Neural cell (in vitro differentiated cells): ENCODE data around the gene DBP. TPM values are rescaled to one million over a fixed set of nuclear protein-coding genes. Genes with fewer than 3 reads are reported as not detected.

ENCODE experiments used
- H2AFZ ChIP-seq: fragments of 200-600, 300-800 bp; sonication (generic), shearing (Covaris generic); 2 replicates; pipeline ENCODE4 v1.6.0; 2014; ENCODE audit warnings: low read depth, mild to moderate bottlenecking, antibody characterized with exemption, low read length, moderate library complexity
- H3F3A ChIP-seq: fragments of 200-600 bp; shearing (Covaris generic); 2 replicates; pipeline ENCODE4 v1.6.1; 2016; ENCODE audit warnings: mild to moderate bottlenecking, moderate library complexity, mixed read lengths, antibody characterized with exemption, low read length; ENCODE audit not compliant: insufficient read depth, poor library complexity, severe bottlenecking
- H3K27ac ChIP-seq: fragments of 200-600, 300-800 bp; sonication (generic), shearing (Covaris generic); 2 replicates; pipeline ENCODE4 v1.5.1; 2014; ENCODE audit warnings: mild to moderate bottlenecking, low read length, moderate library complexity
- H3K27me3 ChIP-seq: fragments of 300-800, 200-600 bp; sonication (generic), shearing (Covaris generic); 2 replicates; pipeline ENCODE4 v1.6.0; 2014; ENCODE audit warnings: mild to moderate bottlenecking, low read depth, low read length, moderate library complexity; ENCODE audit not compliant: insufficient read depth
- H3K36me3 ChIP-seq: fragments of 300-800, 200-600 bp; sonication (generic), shearing (Covaris generic); 2 replicates; pipeline ENCODE4 v1.5.1; 2014; ENCODE audit warnings: mild to moderate bottlenecking, antibody characterized with exemption, low read length, moderate library complexity; ENCODE audit not compliant: insufficient read depth
- H3K4me2 ChIP-seq: fragments of 300-800, 200-600 bp; sonication (generic), shearing (Covaris generic); 2 replicates; pipeline ENCODE4 v1.6.0; 2014; ENCODE audit warnings: mild to moderate bottlenecking, low read length
- H3K4me3 ChIP-seq: fragments of 300-800, 200-600 bp; sonication (generic), shearing (Covaris generic); 2 replicates; pipeline ENCODE4 v1.5.1; 2014; ENCODE audit warnings: mild to moderate bottlenecking, low read length, moderate library complexity
- H3K79me2 ChIP-seq: fragments of 200-600 bp; shearing (Covaris generic); replicated peaks from 2 replicates; pipeline ENCODE4 v1.6.0; 2014; ENCODE audit warnings: mild to moderate bottlenecking, low read length, moderate library complexity; ENCODE audit not compliant: insufficient read depth
- H3K9ac ChIP-seq: fragments of 300-800, 200-600 bp; sonication (generic), shearing (Covaris generic); 2 replicates; pipeline ENCODE4 v1.6.1; 2016; ENCODE audit warnings: mild to moderate bottlenecking, low read length, mixed read lengths
- H3K9me2 ChIP-seq: fragments of 200-600 bp; shearing (Covaris generic); 2 replicates; pipeline ENCODE4 v1.6.1; 2016; ENCODE audit warnings: mild to moderate bottlenecking, low read length, mixed read lengths; ENCODE audit not compliant: insufficient read depth
- H3K9me3 ChIP-seq: fragments of 200-600, 300-800 bp; sonication (generic), shearing (Covaris generic); 2 replicates; pipeline ENCODE4 v1.6.1; 2016; ENCODE audit warnings: mild to moderate bottlenecking, mixed run types, low read length, moderate library complexity, mixed read lengths
- H4K20me1 ChIP-seq: fragments of 200-600 bp; shearing (Covaris generic); 2 replicates; pipeline ENCODE4 v1.6.1; 2016; ENCODE audit warnings: mild to moderate bottlenecking, mixed run types; ENCODE audit not compliant: insufficient read depth
- EP300 ChIP-seq: fragments of 450-650 bp; conservative IDR thresholded peaks from 2 replicates; pipeline ENCODE4 v1.6.1; 2014; ENCODE audit warnings: antibody characterized with exemption, mild to moderate bottlenecking, moderate library complexity; ENCODE audit not compliant: poor library complexity, severe bottlenecking
- EZH2 ChIP-seq: fragments of 200-600, 300-800 bp; shearing (Covaris generic), sonication (generic); IDR thresholded peaks from 2 replicates; pipeline ENCODE4 v1.6.1; 2014; ENCODE audit warnings: antibody characterized with exemption, low read length, borderline replicate concordance, mild to moderate bottlenecking; ENCODE audit not compliant: insufficient read depth, poor library complexity, severe bottlenecking
- MXI1 ChIP-seq: fragments of 450-650 bp; conservative IDR thresholded peaks from 2 replicates; pipeline ENCODE4 v1.6.1; 2014; ENCODE audit warnings: antibody characterized with exemption, mild to moderate bottlenecking; ENCODE audit not compliant: poor library complexity, severe bottlenecking
- POLR2AphosphoS5 ChIP-seq: IDR thresholded peaks from 2 replicates; pipeline ENCODE4 v1.6.1; 2012
- RAD21 ChIP-seq: fragments of 450-650 bp; conservative IDR thresholded peaks from 2 replicates; pipeline ENCODE4 v1.6.1; 2014; ENCODE audit warnings: antibody characterized with exemption, mild to moderate bottlenecking, moderate library complexity
- REST ChIP-seq: IDR thresholded peaks from 2 replicates; pipeline ENCODE4 v1.6.1; 2012; ENCODE audit warnings: borderline replicate concordance
- SMC3 ChIP-seq: fragments of 450-650 bp; conservative IDR thresholded peaks from 2 replicates; pipeline ENCODE4 v1.6.1; 2014; ENCODE audit warnings: antibody characterized with exemption, mild to moderate bottlenecking, moderate library complexity; ENCODE audit not compliant: poor library complexity
- TAF1 ChIP-seq: IDR thresholded peaks from 2 replicates; pipeline ENCODE4 v1.6.1; 2012; ENCODE audit warnings: low read depth
- polyA plus RNA-seq: library from polyadenylated mRNA; depleted of rRNA; stranded (reverse); fragments of >200 nt; gene quantifications from 2 replicates; pipeline ENCODE4 v1.2.3, GENCODE V29; 2014
- TF ChIP-seq, protein P1 (sequence below): fragments of 450-650 bp; IDR thresholded peaks from 2 replicates; pipeline ENCODE4 v1.5.1; 2014; ENCODE audit warnings: antibody characterized with exemption, mild to moderate bottlenecking, moderate library complexity; ENCODE audit not compliant: poor library complexity, severe bottlenecking

Gene DBP
- polyA plus RNA-seq, 1 donor from 2014 or later: 3.6 TPM

DNA sequence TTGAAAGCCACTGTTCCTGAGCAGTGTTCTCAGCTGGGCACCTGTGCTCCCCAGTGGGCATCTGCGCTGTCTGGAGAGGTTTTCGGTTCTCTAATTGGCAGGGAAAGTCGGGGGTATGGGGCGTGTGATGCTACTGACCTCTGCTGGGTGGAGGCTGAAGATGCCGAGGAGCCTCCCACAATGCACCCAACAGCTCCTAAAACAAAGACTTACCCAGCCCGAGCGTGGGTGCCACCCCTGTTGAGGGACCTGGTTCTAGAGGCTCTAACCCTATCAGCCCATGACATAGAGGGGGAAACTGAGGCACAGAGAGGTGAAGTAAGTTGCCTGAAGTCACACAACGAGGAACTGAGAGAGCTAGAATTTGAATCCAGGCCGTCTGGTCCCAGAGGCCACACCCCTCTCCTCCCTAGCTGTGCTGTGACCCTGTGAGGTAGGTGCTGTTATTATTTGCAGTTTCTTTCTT lies 28.3 kb downstream of the DBP start:
- Histone ChIP-seq H3K9me2 (no peaks in the 10 kb centered on the region), H3K9me3 (no peaks in the 10 kb centered on the region), H3K4me3 (no peak overlapping the region), H2AFZ (no peak overlapping the region), H3F3A (no peaks in the 10 kb centered on the region), H3K27ac (no peak overlapping the region), H3K27me3 (no peaks in the 10 kb centered on the region), H4K20me1 (no peaks in the 10 kb centered on the region), H3K36me3 (no peaks in the 10 kb centered on the region), H3K79me2 (no peaks in the 10 kb centered on the region), H3K4me2 (no peak overlapping the region), H3K9ac (no peak overlapping the region)
- no peak for TF ChIP-seq REST
- peak; percentile 45 for TF ChIP-seq SMC3
- peak; percentile 44 for TF ChIP-seq RAD21
- TF ChIP-seq, protein P1, sequence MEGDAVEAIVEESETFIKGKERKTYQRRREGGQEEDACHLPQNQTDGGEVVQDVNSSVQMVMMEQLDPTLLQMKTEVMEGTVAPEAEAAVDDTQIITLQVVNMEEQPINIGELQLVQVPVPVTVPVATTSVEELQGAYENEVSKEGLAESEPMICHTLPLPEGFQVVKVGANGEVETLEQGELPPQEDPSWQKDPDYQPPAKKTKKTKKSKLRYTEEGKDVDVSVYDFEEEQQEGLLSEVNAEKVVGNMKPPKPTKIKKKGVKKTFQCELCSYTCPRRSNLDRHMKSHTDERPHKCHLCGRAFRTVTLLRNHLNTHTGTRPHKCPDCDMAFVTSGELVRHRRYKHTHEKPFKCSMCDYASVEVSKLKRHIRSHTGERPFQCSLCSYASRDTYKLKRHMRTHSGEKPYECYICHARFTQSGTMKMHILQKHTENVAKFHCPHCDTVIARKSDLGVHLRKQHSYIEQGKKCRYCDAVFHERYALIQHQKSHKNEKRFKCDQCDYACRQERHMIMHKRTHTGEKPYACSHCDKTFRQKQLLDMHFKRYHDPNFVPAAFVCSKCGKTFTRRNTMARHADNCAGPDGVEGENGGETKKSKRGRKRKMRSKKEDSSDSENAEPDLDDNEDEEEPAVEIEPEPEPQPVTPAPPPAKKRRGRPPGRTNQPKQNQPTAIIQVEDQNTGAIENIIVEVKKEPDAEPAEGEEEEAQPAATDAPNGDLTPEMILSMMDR: peak; percentile 54

DNA sequence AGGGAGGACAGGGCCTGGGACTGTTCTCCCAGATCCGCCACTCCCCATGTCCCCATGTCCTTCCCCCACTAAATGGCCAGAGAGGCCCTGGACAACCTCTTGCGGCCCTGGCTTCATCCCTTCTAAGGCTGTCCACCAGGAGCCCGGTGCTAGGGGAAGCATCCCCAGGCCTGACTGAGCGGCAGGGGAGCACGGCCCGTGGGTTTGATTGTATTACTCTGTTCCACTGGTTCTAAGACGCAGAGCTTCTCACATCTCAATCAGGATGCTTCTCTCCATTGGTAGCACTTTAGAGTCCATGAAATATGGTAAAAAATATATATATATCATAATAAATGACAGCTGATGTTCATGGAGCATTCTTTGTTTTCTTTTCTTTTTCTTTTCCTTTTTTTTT lies 29.8 kb downstream of the DBP start:
- H3K4me3 ChIP-seq: no peak overlapping the region
- no peaks in the 10 kb centered on the region for H4K20me1 ChIP-seq
- no peak overlapping the region for H3K9ac ChIP-seq
- no peak overlapping the region for H2AFZ ChIP-seq
- H3K27ac ChIP-seq: no peak overlapping the region
- H3F3A ChIP-seq: no peaks in the 10 kb centered on the region
- H3K27me3 ChIP-seq: no peaks in the 10 kb centered on the region
- H3K79me2 ChIP-seq: no peaks in the 10 kb centered on the region
- H3K9me3 ChIP-seq: no peaks in the 10 kb centered on the region
- H3K4me2 ChIP-seq: no peak overlapping the region
- no peaks in the 10 kb centered on the region for H3K36me3 ChIP-seq
- TF ChIP-seq RAD21 (no peak), POLR2AphosphoS5 (no peak), MXI1 (no peak), SMC3 (no peak), EP300 (no peak), TAF1 (no peak), REST (no peak), EZH2 (no peak)
- TF ChIP-seq, protein P1: no peak
- no peaks in the 10 kb centered on the region for H3K9me2 ChIP-seq
